ENCODE data around the gene RCC2. TPM values are rescaled to one million over a fixed set of nuclear protein-coding genes. Genes with fewer than 3 reads are reported as not detected.

RCC2 gene
- total and polyA plus RNA-seq, 4 donors = 2.1 to 36.7 (median 8.1) TPM

DNA sequence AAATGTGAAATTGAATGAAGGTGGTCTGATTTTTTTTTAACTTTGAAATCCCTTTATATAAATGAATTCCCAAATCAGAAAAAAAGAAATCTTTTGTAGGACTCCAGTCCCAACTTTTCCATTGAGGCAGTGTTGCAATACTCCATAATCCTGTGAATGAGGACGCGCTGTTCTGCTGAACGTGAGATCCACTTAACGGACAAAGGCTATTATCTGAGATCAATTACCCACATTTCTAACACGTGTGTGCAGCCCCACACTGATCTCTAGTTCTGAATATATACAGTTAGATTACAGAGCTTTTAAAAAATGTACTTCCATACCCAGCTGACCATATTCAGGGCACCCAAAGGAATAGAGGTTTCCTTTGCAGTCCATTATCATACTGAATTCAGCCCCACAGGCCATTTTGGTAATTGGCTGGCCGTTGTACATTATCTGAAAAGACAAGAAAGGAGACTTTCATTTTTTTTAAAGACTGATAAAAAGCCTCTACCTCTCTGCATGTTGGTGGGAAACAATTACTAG, 19.0 kb downstream of the RCC2 start:
- H3K36me3 ChIP-seq (ENCODE audit: control insufficient read depth in 4 of 4, insufficient read depth in 3 of 4, low read depth in 1 of 4, low read length in 3 of 4) = peaks cover 19 to 74% (median 46%) of the 10 kb centered on the region in 4 donors
- no peak overlapping the region for H3K27ac ChIP-seq (ENCODE audit: low read depth in 1 of 2, low read length in 2 of 2)
- 86% methylated on average over 6 of the region's 6 CpGs for WGBS
- no peak overlapping the region for H3K9ac ChIP-seq (ENCODE audit: low read depth in 1 of 2, low read length in 2 of 2)
- TF ChIP-seq FOXA2 (IDR thresholded peaks at IDR 0.05) (no peak), YY1 (IDR thresholded peaks at IDR 0.05) (no peak), JUND (IDR thresholded peaks at IDR 0.05) (no peak), NR2F2 (IDR thresholded peaks at IDR 0.05) (no peak), GABPA (IDR thresholded peaks at IDR 0.05 in 1 of 2, conservative IDR thresholded peaks at IDR 0.05 in 1 of 2) (no peak), HNF4G (IDR thresholded peaks at IDR 0.05) (no peak), HNF4A (conservative IDR thresholded peaks at IDR 0.05) (no peak), EGR1 (IDR thresholded peaks at IDR 0.05; ENCODE audit: low read depth in 2 of 2) (no peak), TAF1 (conservative IDR thresholded peaks at IDR 0.05) (no peak), SP1 (IDR thresholded peaks at IDR 0.05) (no peak), FOXA1 (IDR thresholded peaks at IDR 0.05) (no peak)
- TF ChIP-seq, protein P1, sequence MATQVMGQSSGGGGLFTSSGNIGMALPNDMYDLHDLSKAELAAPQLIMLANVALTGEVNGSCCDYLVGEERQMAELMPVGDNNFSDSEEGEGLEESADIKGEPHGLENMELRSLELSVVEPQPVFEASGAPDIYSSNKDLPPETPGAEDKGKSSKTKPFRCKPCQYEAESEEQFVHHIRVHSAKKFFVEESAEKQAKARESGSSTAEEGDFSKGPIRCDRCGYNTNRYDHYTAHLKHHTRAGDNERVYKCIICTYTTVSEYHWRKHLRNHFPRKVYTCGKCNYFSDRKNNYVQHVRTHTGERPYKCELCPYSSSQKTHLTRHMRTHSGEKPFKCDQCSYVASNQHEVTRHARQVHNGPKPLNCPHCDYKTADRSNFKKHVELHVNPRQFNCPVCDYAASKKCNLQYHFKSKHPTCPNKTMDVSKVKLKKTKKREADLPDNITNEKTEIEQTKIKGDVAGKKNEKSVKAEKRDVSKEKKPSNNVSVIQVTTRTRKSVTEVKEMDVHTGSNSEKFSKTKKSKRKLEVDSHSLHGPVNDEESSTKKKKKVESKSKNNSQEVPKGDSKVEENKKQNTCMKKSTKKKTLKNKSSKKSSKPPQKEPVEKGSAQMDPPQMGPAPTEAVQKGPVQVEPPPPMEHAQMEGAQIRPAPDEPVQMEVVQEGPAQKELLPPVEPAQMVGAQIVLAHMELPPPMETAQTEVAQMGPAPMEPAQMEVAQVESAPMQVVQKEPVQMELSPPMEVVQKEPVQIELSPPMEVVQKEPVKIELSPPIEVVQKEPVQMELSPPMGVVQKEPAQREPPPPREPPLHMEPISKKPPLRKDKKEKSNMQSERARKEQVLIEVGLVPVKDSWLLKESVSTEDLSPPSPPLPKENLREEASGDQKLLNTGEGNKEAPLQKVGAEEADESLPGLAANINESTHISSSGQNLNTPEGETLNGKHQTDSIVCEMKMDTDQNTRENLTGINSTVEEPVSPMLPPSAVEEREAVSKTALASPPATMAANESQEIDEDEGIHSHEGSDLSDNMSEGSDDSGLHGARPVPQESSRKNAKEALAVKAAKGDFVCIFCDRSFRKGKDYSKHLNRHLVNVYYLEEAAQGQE (IDR thresholded peaks at IDR 0.05) = no peak
- TF ChIP-seq, protein P2, sequence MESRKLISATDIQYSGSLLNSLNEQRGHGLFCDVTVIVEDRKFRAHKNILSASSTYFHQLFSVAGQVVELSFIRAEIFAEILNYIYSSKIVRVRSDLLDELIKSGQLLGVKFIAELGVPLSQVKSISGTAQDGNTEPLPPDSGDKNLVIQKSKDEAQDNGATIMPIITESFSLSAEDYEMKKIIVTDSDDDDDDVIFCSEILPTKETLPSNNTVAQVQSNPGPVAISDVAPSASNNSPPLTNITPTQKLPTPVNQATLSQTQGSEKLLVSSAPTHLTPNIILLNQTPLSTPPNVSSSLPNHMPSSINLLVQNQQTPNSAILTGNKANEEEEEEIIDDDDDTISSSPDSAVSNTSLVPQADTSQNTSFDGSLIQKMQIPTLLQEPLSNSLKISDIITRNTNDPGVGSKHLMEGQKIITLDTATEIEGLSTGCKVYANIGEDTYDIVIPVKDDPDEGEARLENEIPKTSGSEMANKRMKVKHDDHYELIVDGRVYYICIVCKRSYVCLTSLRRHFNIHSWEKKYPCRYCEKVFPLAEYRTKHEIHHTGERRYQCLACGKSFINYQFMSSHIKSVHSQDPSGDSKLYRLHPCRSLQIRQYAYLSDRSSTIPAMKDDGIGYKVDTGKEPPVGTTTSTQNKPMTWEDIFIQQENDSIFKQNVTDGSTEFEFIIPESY (IDR thresholded peaks at IDR 0.05) = no peak
- TF ChIP-seq, protein P3, sequence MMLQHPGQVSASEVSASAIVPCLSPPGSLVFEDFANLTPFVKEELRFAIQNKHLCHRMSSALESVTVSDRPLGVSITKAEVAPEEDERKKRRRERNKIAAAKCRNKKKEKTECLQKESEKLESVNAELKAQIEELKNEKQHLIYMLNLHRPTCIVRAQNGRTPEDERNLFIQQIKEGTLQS (IDR thresholded peaks at IDR 0.05) = no peak
- TF ChIP-seq, protein P4, sequence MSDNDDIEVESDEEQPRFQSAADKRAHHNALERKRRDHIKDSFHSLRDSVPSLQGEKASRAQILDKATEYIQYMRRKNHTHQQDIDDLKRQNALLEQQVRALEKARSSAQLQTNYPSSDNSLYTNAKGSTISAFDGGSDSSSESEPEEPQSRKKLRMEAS (IDR thresholded peaks at IDR 0.05) = no peak
- TF ChIP-seq, protein P5, sequence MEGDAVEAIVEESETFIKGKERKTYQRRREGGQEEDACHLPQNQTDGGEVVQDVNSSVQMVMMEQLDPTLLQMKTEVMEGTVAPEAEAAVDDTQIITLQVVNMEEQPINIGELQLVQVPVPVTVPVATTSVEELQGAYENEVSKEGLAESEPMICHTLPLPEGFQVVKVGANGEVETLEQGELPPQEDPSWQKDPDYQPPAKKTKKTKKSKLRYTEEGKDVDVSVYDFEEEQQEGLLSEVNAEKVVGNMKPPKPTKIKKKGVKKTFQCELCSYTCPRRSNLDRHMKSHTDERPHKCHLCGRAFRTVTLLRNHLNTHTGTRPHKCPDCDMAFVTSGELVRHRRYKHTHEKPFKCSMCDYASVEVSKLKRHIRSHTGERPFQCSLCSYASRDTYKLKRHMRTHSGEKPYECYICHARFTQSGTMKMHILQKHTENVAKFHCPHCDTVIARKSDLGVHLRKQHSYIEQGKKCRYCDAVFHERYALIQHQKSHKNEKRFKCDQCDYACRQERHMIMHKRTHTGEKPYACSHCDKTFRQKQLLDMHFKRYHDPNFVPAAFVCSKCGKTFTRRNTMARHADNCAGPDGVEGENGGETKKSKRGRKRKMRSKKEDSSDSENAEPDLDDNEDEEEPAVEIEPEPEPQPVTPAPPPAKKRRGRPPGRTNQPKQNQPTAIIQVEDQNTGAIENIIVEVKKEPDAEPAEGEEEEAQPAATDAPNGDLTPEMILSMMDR (IDR thresholded peaks at IDR 0.05; ENCODE audit: low read depth, low read length, missing input control) = no peak
- no peaks in the 10 kb centered on the region for H3K9me3 ChIP-seq (ENCODE audit: control insufficient read depth in 4 of 4, low read length in 3 of 4)
- no peaks in the 10 kb centered on the region for H3K27me3 ChIP-seq (ENCODE audit: control insufficient read depth in 4 of 4, insufficient read depth in 4 of 4, low read length in 3 of 4)
- no peaks in the 10 kb centered on the region for H3K4me1 ChIP-seq (ENCODE audit: control insufficient read depth in 4 of 4, insufficient read depth in 4 of 4, low read length in 3 of 4)
- H3K4me3 ChIP-seq (ENCODE audit: low read depth in 1 of 3, low read length in 3 of 3) = no peak overlapping the region
- no peak for DNase-seq (ENCODE audit: low spot score)
